Stimulated activated naive CD8-positive, alpha-beta T cell treated with anti-CD3 and anti-CD28 coated beads, Interleukin-15, Interleukin-2, amounts not matched to agents 100 ng/mL and 50 ng/mL, for 24 hours (primary cell): Measurements from ENCODE around the gene ORMDL1.

ENCODE experiments used
- H3K27ac Mint-ChIP-seq: one replicate; pipeline ENCODE4 v1.8.0; 2021; ENCODE audit warnings: mild to moderate bottlenecking, mixed read lengths
- H3K27me3 Mint-ChIP-seq: one replicate; pipeline ENCODE4 v1.8.0; 2021; ENCODE audit warnings: mixed read lengths
- H3K36me3 Mint-ChIP-seq: one replicate; pipeline ENCODE4 v1.8.0; 2021; ENCODE audit warnings: low read depth, mixed read lengths
- H3K4me1 Mint-ChIP-seq: one replicate; pipeline ENCODE4 v1.8.0; 2021; ENCODE audit warnings: low read depth, mixed read lengths
- H3K4me3 Mint-ChIP-seq: one replicate; pipeline ENCODE4 v1.8.0; 2021; ENCODE audit warnings: mild to moderate bottlenecking, mixed read lengths
- H3K9me3 Mint-ChIP-seq: one replicate; pipeline ENCODE4 v1.8.0; 2021; ENCODE audit warnings: mixed read lengths

ORMDL1 gene, protein sequence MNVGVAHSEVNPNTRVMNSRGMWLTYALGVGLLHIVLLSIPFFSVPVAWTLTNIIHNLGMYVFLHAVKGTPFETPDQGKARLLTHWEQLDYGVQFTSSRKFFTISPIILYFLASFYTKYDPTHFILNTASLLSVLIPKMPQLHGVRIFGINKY

DNA sequence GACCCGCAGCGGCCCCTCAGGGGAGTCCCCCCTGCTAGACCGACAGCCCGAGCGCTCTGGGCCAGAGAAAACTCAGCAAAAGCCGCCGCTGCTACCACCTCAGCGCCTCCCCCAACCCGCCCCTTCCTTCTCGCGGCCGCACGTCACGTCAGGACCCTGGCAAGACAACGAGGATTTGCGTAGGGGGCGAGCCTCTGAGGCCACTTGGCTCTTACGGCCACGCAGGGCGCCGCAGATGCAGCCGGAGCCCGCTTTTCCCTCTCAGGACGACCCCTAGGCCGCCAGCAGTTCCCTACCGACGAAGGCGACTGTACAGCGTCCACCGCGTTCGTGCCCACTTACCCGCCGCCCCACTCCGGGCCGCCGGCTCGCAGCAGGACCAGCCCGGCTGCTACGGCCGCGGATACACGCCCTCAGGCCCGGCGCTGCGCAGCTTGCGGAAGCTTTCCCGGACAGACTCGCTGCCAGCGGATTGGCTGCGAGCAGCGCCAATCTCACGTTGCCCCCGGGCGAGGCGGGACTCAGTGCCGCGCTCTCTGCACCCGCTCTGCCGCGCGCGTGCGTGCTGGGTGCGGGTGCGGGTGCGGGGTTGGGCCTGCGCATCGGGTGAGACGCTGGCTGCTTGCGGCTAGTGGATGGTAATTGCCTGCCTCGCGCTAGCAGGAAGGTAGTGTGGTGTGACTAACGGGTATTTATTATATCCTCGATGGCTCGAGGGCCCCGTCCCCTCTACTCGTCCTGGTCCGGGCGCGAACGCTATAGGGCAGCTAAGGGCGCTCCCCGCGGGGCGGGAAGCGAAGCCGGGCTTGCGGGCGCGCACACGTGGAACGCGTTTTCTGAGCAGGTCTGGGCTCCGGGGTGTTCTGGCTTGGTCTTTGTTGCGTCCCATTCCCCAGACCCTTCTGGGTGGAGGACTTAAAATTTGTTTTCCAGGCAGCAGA, at the start of gene ORMDL1, which contains the start of gene PMS1:
Gene ORMDL1, minus strand, starts transcription at position 413 of the 941 bp plus-strand sequence. CDS start 1,744 bp downstream, outside the sequence.
Gene PMS1, plus strand, starts transcription at position 524 of the 941 bp plus-strand sequence. CDS start 7,360 bp downstream, outside the sequence.
- no peaks in the 10 kb centered on the region for H3K27me3 Mint-ChIP-seq
- peaks cover 60% of the 10 kb centered on the region for H3K4me1 Mint-ChIP-seq
- H3K9me3 Mint-ChIP-seq = no peaks in the 10 kb centered on the region
- H3K27ac Mint-ChIP-seq = peak within 1 kb of the TSS; percentile 94
- peak within 1 kb of the TSS; percentile 93 for H3K4me3 Mint-ChIP-seq
- peaks cover 59% of the 10 kb centered on the region for H3K36me3 Mint-ChIP-seq

- Mint-ChIP-seq H3K4me3 (no peak overlapping the region), H3K4me1 (peaks cover 14% of the 10 kb centered on the region), H3K36me3 (peaks cover 57% of the 10 kb centered on the region), H3K27ac (no peak overlapping the region), H3K27me3 (no peaks in the 10 kb centered on the region), H3K9me3 (no peaks in the 10 kb centered on the region)
Measured at GRCh38 chr2:189830510-189830909, 46.4 kb upstream of the ORMDL1 start.

DNA sequence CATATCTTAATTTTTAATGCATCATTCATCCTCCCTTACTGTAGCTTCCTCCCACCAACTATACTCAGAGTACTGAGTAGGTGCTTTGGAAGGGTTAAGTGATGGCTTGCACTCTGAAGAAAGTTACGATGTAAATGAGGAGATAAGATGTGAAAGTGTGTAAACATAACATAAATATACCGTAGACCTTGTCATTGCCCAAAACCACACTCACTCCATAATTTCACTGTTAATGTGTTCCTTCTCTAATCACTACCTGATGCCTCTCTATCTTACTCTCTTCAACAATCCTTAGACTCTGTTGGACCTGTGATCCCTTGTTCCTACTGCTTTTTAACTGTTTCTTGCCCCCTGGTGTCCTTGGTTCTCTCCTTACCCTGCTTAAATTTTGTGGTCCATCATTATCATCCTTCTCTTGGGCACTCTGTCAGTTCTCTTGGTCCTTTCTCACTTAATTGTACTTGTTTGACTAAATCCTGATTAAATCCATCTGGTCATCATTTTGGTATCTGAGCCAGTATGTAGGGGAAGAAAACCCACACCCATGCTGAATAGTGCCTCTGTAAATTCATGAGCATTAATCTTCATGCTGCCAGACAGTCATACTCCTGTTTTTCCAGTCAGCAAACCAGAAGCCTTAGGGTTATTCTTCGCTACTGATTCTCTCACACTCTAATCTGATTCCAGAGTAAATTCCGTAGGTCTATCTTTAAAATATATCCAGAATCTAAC, 45.1 kb upstream of the ORMDL1 start:
- no peaks in the 10 kb centered on the region for H3K27me3 Mint-ChIP-seq
- no peaks in the 10 kb centered on the region for H3K9me3 Mint-ChIP-seq
- H3K27ac Mint-ChIP-seq = no peak overlapping the region
- H3K4me1 Mint-ChIP-seq = peaks cover 14% of the 10 kb centered on the region
- H3K36me3 Mint-ChIP-seq = peaks cover 56% of the 10 kb centered on the region
- no peak overlapping the region for H3K4me3 Mint-ChIP-seq

GRCh38 chr2:189826039-189826438, 41.9 kb upstream of the ORMDL1 start:
- no peak overlapping the region for H3K27ac Mint-ChIP-seq
- peaks cover 14% of the 10 kb centered on the region for H3K4me1 Mint-ChIP-seq
- H3K36me3 Mint-ChIP-seq = peaks cover 48% of the 10 kb centered on the region
- no peaks in the 10 kb centered on the region for H3K27me3 Mint-ChIP-seq
- no peaks in the 10 kb centered on the region for H3K9me3 Mint-ChIP-seq
- H3K4me3 Mint-ChIP-seq = no peak overlapping the region

- Mint-ChIP-seq H3K4me3 (no peak overlapping the region), H3K27me3 (no peaks in the 10 kb centered on the region), H3K27ac (no peak overlapping the region), H3K9me3 (no peaks in the 10 kb centered on the region), H3K36me3 (peaks cover 49% of the 10 kb centered on the region), H3K4me1 (peaks cover 12% of the 10 kb centered on the region)
Measured at GRCh38 chr2:189824694-189825396, 40.7 kb upstream of the ORMDL1 start.

DNA sequence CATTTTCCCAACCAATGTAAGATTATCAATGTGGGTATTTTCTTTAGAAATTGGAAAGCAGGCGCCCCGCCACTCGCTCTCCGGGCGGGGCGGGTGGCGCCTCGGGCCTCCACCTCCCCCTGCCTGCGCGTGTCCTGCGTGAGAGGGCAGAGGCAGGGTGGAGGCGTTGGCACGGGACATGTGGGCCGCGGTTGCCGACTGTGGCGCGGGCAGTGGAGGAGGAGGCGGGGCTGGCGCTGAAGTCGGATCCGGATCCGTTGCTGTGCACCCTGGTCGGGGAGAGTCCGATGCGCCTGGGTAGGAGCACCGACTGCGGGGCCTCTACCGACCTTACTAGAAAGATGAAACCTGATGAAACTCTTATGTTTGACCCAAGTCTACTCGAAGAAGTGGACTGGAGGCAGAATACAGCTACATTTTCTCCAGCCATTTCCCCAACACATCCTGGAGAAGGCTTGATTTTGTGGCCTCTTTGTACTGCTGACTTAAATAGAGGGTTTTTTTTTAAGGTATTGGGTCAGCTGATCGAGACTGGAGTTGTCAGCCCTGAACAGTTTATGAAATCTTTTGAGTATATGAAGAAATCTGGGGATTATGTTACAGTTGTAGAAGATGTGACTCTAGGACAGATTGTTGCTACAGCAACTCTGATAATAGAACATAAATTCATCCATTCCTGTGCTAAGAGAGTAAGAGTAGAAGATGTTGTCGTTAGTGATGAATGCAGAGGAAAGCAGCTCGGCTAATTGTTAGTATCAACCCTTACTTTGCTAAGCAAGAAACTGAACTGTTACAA, 38.0 kb upstream of the ORMDL1 start:
- peaks cover 28% of the 10 kb centered on the region for H3K4me1 Mint-ChIP-seq
- no peak overlapping the region for H3K4me3 Mint-ChIP-seq
- no peak overlapping the region for H3K27ac Mint-ChIP-seq
- H3K27me3 Mint-ChIP-seq = no peaks in the 10 kb centered on the region
- H3K9me3 Mint-ChIP-seq = peaks cover 6% of the 10 kb centered on the region
- H3K36me3 Mint-ChIP-seq = peaks cover 55% of the 10 kb centered on the region

DNA sequence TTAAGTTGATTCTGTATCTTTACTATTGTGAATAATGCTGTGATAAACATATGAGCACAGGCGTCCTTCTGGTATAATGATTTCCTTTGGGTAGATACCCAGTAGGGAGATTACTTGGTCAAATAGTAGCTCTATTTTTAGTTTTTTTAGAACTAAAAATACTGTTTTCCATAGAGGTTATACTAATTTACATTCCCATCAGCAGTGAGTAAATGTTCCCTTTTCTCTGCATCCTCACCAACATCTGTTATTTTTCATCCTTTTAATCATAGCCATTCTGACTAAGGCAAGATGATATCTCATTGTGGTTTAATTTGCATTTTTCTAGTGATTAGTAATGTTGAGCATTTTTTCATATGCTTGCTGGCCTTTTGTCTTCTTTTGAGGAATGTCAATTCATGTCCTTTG, 35.2 kb upstream of the ORMDL1 start:
- Mint-ChIP-seq H3K27me3 (no peaks in the 10 kb centered on the region), H3K36me3 (peaks cover 70% of the 10 kb centered on the region), H3K4me3 (peak overlapping the region; percentile 76), H3K27ac (peak overlapping the region; percentile 98), H3K4me1 (peaks cover 28% of the 10 kb centered on the region), H3K9me3 (peaks cover 6% of the 10 kb centered on the region)

DNA sequence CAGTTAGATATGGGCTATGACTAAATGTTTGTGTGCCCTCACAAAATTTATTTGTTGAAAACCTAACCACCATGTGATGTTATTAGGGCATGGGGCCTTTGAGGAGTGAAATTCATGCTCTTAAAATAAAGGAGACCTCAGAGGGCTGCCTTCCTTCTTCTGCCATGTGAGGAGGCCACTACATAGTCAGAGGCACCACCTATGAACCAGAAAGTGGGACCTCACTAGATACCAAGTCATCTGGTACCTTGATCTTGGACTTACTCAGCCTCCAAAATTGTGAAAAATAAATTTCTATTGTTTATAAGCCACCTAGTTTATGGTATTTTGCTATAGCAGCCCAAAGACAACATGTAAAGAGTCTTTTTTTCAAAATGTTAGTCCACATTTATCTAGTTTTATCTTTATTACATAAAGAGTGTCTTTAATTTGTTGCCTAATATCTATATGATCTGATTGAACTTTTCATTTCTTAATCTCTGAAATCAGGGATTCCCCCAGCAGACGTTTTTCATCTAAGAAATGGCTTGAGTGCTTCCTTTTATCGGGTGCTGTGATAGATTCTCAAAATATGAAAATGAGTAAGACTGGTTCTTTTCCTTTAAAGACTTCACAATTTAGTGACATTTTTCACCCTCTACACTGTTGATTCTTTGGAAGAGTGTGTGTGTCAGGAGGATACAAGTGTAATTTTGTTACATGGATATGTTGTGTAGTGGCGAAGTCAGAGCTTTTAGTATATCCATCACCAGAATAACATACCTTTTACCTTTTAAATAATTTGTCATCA, 34.3 kb upstream of the ORMDL1 start:
- H3K36me3 Mint-ChIP-seq = peaks cover 79% of the 10 kb centered on the region

DNA sequence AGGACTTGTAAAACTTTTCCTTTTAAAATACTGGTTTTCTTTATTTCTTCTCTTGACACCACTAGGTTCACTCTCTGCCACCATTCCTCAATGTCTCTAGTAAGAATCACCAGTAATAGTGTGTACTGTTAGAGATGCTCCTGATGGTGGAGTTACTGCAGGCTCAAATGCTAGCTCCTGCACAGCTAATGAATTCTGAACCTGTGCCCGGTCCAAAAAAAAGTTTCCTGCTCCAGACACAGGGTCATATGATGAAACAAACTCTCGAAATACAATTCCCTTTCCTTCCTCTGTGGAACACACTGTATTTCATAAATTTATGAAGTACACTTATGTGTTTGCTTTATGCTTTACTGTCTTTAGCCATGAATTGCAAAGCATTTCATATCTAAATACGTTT, 19.3 kb upstream of the ORMDL1 start:
- Mint-ChIP-seq H3K9me3 (no peaks in the 10 kb centered on the region), H3K4me3 (no peak overlapping the region), H3K36me3 (peaks cover 59% of the 10 kb centered on the region), H3K27ac (no peak overlapping the region), H3K27me3 (no peaks in the 10 kb centered on the region), H3K4me1 (peaks cover 9% of the 10 kb centered on the region)

More for the DNA sequence above, 34.3 kb upstream of the ORMDL1 start:
- H3K4me3 Mint-ChIP-seq = peak overlapping the region; percentile 76
- no peaks in the 10 kb centered on the region for H3K27me3 Mint-ChIP-seq
- H3K27ac Mint-ChIP-seq = peak overlapping the region; percentile 98
- peaks cover 28% of the 10 kb centered on the region for H3K4me1 Mint-ChIP-seq
- H3K9me3 Mint-ChIP-seq = peaks cover 6% of the 10 kb centered on the region

DNA sequence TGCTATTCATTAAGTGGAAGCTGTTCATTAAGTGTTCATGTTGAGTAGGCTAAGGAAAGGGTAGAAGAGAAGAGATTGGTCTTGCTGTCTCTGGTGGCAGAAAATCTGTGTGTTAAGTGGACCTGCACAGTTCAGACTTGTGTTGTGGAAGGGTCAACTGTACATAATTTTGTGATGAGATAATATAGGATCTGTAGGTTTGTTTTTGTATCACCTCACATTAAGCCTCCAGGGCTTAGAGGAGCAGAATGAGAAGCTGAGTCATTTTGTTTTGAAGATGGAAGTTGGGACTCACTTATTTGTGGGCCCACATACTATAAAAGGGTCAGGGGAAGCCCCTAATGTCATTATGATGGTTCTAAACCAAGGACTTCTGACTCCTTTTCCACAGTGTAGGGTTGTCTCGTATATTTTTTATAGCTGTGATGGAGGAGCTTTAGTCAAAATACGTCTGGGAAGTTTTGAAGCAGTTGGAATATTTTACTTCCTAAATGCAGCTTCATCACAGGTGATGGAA, 18.3 kb upstream of the ORMDL1 start:
- Mint-ChIP-seq H3K27ac (no peak overlapping the region), H3K4me3 (no peak overlapping the region), H3K9me3 (no peaks in the 10 kb centered on the region), H3K4me1 (peaks cover 14% of the 10 kb centered on the region), H3K36me3 (peaks cover 63% of the 10 kb centered on the region), H3K27me3 (no peaks in the 10 kb centered on the region)

DNA sequence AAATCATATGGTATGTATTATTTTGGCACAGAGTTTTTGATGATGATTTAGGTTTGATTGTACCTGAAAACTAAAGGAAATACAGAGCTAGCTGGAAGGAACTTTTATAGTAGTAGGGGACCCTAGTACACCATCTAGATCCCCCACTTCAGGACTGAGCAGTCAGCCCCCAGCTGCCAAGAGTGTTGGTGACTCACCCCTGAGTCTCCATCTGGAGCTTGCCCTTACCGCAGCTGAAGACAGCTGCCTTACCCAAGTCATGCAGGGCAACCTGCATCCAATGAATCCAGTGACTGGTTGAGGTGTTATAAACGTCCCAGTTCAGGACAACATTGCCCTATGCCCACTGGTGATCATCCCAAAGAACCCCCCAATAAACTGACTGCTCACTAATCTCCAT, 15.4 kb upstream of the ORMDL1 start:
- Mint-ChIP-seq H3K36me3 (peaks cover 75% of the 10 kb centered on the region), H3K27ac (no peak overlapping the region), H3K9me3 (no peaks in the 10 kb centered on the region), H3K4me3 (no peak overlapping the region), H3K4me1 (peaks cover 14% of the 10 kb centered on the region), H3K27me3 (no peaks in the 10 kb centered on the region)

DNA sequence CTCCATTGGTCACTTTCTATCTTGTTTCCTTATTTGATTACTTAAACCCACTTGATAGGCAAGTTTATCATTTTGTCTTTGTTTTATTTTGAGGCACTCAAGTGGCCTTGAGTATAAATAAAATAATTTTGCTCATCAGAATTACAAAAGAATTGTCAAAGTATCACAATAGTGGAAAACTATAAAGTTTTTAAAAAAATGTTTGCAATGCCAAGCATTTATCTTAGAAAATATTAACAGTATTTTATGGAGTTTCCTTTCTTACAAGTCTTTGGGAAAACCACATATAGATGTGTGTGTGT, 14.8 kb upstream of the ORMDL1 start:
- no peak overlapping the region for H3K4me3 Mint-ChIP-seq
- no peaks in the 10 kb centered on the region for H3K27me3 Mint-ChIP-seq
- peaks cover 77% of the 10 kb centered on the region for H3K36me3 Mint-ChIP-seq
- no peaks in the 10 kb centered on the region for H3K9me3 Mint-ChIP-seq
- H3K27ac Mint-ChIP-seq = no peak overlapping the region
- peaks cover 14% of the 10 kb centered on the region for H3K4me1 Mint-ChIP-seq

GRCh38 chr2:189798312-189799029, 14.3 kb upstream of the ORMDL1 start:
- H3K4me3 Mint-ChIP-seq = no peak overlapping the region
- peaks cover 14% of the 10 kb centered on the region for H3K4me1 Mint-ChIP-seq
- H3K9me3 Mint-ChIP-seq = no peaks in the 10 kb centered on the region
- peaks cover 75% of the 10 kb centered on the region for H3K36me3 Mint-ChIP-seq
- H3K27ac Mint-ChIP-seq = no peak overlapping the region
- H3K27me3 Mint-ChIP-seq = no peaks in the 10 kb centered on the region
